Heart left ventricle (tissue), 13 donors: ENCODE data around the gene FXYD2.

Source experiments
- POLR2A ChIP-seq, 2 donors: fragments of 450-650 bp; IDR thresholded peaks; one replicate each; pipeline ENCODE4 v1.6.1; 2017; ENCODE audit warnings: antibody characterized with exemption in 2 of 2, mild to moderate bottlenecking in 2 of 2, moderate library complexity in 2 of 2
- TF ChIP-seq, protein P1 (sequence below), 12 donors: fragments of 200-600 bp; sonication (generic) in 4 of 12; IDR thresholded peaks; one replicate each; pipeline versions ENCODE4 v1.5.0 to v1.8.0; 2018 to 2022; ENCODE audit warnings: antibody characterized with exemption in 12 of 12, mild to moderate bottlenecking in 5 of 12
- donor health status: ischemic (EF 13 %, LVEDD 7.1; RV severe dilation, severe dysfunction).
- donor health status: DM: no; HTN: yes; CAD: no.
- donor health status: DM: no; HTN: no; CAD: no.
- donor health status: ischemic (EF 25% LVEDD 6.9; RV normal size, moderate dysfunction).
- donor health status: ischemic (EF 25% LVEDD 5.7; RV mildly dilated, moderate dysfunction).
- donor health status: ischemic (EF 35%, LVEDD 5.7; RV mildly dilated, moderate dysfunction).
- donor health status: nonischemic (EF 11% LVEDD 7.7; RV severe dilation, severe dysfunction).
- donor health status: DM: yes; HTN: yes; CAD: no.
- donor health status: PGD.
- donor health status: ischemic (EF 29% LVEDD 5.4; RV normal size, mild dysfunction).
- donor health status: nonischemic (EF 23%, LVEDD 6.1; RV moderate dilation, normal function).

- TF ChIP-seq, protein P1, sequence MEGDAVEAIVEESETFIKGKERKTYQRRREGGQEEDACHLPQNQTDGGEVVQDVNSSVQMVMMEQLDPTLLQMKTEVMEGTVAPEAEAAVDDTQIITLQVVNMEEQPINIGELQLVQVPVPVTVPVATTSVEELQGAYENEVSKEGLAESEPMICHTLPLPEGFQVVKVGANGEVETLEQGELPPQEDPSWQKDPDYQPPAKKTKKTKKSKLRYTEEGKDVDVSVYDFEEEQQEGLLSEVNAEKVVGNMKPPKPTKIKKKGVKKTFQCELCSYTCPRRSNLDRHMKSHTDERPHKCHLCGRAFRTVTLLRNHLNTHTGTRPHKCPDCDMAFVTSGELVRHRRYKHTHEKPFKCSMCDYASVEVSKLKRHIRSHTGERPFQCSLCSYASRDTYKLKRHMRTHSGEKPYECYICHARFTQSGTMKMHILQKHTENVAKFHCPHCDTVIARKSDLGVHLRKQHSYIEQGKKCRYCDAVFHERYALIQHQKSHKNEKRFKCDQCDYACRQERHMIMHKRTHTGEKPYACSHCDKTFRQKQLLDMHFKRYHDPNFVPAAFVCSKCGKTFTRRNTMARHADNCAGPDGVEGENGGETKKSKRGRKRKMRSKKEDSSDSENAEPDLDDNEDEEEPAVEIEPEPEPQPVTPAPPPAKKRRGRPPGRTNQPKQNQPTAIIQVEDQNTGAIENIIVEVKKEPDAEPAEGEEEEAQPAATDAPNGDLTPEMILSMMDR (IDR thresholded peaks at IDR 0.05), result no peak
- no peak for TF ChIP-seq POLR2A (IDR thresholded peaks at IDR 0.05)
Measured at GRCh38 chr11:117841551-117842031, 17.0 kb upstream of the FXYD2 start.
